NCI-H2171 (cell line): ENCODE results near the gene UTP14A.

ENCODE experiments used
- DNase-seq: peaks from one replicate; lab custom pipeline; 2025; lab: John Stamatoyannopoulos, UW

The UTP14A gene

GRCh38 chrX:129945131-129945530, 39.2 kb downstream of the UTP14A start:
- no peak for DNase-seq

GRCh38 chrX:129953334-129953648, 47.3 kb downstream of the UTP14A start:
- no peak for DNase-seq

- DNase-seq = no peak
Measured at GRCh38 chrX:129953881-129954280, 47.9 kb downstream of the UTP14A start.

- DNase-seq = no peak
Measured at GRCh38 chrX:129954804-129955203, 48.8 kb downstream of the UTP14A start.

GRCh38 chrX:129955682-129956081, 49.7 kb downstream of the UTP14A start:
- no peak for DNase-seq

- DNase-seq = no peak
Measured at GRCh38 chrX:129956145-129956544, 50.2 kb downstream of the UTP14A start.

GRCh38 chrX:129956765-129957164, 50.8 kb downstream of the UTP14A start:
- no peak for DNase-seq

- DNase-seq = no peak
Measured at GRCh38 chrX:129957241-129958082, 51.5 kb downstream of the UTP14A start.

- no peak for DNase-seq
Measured at GRCh38 chrX:129958083-129958465, 52.1 kb downstream of the UTP14A start.

GRCh38 chrX:129958814-129959492, 53.0 kb downstream of the UTP14A start:
- DNase-seq = no peak

- no peak for DNase-seq
Measured at GRCh38 chrX:129959493-129959832, 53.5 kb downstream of the UTP14A start.

- DNase-seq = no peak
Measured at GRCh38 chrX:129961180-129962083, 55.5 kb downstream of the UTP14A start.

GRCh38 chrX:129963729-129964128, 57.8 kb downstream of the UTP14A start:
- DNase-seq = no peak

GRCh38 chrX:129965166-129965565, 59.2 kb downstream of the UTP14A start:
- DNase-seq = no peak

- DNase-seq = no peak
Measured at GRCh38 chrX:129968968-129969367, 63.0 kb downstream of the UTP14A start.

GRCh38 chrX:129976441-129976840, 70.5 kb downstream of the UTP14A start:
- DNase-seq = no peak
